Stimulated activated CD4-positive, alpha-beta T cell treated with anti-CD3 and anti-CD28 coated beads, Interleukin-4, amount 100 ng/mL, for 48 hours (primary cell): ENCODE results near the gene ANKFN1.
"Not testable (repeated sequence)": the region's sequence is repeated elsewhere in the genome, so short reads cannot be mapped to it uniquely, and the experiment has no call there.

Experiments used
- DNase-seq, 2 donors: peaks; one replicate each; pipeline ENCODE4 v3.0.0-alpha.2; 2020; ENCODE audit warnings: low read depth in 2 of 2

The ANKFN1 gene

DNA sequence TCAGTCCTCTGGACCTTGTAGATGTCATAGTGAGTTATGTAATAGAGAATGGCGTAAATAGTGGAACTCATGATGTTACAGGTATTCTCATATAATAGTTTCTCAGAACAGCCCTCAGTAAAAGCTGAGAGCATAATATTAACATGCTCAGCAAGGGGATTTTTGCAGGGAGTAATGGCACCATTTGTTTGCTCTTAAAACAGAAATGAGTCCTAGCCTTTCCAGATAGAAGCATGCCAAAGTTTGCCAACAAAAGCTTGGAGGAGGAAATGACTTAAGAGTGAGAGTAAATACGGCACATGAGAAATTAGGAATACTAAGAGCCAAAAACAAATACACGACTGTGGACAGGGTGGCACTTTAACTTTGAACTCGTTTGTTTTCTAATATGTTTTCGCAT lies 198.4 kb downstream of the ANKFN1 start:
- no peak for DNase-seq

DNA sequence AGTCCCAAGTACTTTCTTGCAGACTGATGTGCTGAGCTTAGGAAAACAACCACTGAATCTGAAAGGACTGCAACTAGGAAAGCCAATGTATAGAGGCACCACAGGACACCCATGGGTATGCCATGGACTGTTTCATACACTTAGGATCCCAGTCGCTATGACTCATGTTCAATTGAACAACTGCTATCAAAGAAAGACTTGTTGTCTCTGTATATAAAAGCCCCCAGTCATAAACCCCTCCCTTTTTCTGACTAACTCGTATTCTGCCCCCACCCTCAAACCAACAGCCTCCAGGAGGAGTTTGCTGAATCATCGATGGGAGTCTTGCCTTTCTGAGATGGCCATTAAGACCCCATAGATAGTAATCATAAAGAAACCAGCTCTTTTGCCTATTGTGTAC lies 205.4 kb downstream of the ANKFN1 start:
- DNase-seq: no peak

GRCh38 chr17:56359518-56359917 lies 206.2 kb downstream of the ANKFN1 start:
- no peak for DNase-seq

DNA sequence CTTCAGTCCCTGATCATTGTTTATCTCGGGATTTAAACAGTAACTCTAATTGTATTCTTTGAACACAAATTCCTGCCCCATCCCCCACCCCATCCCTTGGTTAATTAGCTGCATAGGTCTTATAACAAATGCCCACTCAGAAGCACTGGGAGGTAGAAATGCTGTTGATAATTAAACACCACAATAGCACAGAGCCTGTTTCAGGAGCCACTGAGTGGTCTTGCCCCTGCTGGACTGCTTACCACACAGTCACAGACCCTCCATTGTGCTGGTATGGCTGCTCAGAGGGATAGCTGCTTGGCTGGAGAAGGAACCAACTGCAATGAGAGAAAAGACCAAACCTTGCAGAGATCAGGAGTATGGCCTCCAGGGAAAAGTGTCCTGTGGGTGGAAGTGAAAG lies 214.1 kb downstream of the ANKFN1 start:
- DNase-seq: no peak

DNA sequence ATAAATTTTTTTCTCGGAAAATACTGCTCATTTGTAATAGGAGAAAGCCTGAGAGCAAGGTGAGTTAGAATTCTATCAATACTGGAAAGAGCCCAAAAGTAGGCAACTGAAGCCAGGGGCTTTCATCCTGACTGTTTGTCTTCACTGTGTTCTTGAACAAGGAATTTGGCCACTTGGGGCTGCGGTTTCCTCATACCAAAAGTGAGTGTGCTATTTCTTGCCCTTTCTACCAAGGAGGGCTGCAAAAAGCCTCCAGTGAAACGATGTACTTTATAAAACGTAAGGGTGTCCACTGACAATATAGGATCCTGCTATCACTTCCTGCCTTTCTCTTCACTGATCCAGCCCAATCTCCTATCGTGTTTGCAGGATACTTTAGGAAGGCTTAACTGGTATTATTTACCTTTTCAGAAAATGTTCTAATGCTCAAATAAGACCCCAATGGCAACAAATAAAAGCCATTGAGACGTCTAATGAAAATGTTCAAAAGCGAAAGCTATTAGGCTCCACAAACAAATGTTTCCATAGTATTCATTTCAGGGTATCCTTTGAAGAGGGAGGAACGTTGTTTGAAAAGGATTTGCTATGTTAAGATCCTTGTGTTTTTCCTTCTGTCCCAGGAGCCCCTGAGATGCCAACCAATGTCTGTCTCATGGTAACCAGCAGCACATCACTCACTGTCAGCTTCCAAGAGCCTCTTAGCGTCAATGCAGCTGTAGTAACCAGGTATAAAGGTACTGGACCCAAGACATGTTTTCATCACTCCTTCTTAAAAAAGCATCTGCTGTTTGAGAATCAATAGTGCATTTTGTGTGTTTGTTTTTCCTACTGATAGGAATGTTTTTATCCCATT lies 220.9 kb downstream of the ANKFN1 start:
- no peak for DNase-seq

DNA sequence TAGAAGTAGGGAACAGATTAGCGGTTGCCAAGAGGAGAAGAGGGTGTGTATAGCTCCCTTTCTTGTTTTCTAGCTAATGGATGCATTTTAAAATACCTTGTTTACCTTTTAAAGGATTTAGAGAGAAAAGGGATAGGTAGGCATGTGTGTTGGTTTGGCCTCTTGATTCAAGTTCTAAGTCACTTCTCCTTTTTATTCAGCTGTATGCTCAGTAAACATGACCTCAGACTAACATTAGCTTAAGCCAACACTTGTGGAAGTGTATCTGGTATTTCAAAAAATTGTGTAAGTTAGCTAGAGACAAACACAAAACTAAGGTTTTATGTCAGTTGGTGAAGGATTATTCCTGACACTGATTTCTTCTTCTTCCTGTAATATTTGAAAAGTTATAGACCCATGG lies 236.1 kb downstream of the ANKFN1 start:
- no peak for DNase-seq

GRCh38 chr17:56392321-56392720 lies 239.0 kb downstream of the ANKFN1 start:
- no peak for DNase-seq

DNA sequence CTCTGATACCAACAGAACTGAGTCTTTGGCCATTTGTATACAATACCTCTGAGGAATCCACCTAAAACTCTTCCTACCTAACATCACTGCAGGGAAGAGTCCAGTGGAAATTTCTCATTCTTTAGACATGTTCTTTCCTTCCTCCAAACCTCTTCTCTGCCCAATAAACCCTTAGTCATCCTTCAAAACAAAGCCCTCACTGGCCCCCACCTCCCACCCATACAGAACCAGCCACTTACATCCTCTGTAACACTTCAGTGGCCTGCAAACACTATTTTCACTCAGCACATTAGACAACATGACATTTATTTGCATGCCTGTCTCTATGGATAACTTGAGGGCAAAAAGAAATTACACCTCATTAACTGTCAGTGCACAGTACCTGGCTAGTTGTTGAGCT lies 239.9 kb downstream of the ANKFN1 start:
- no peak for DNase-seq

- DNase-seq: no peak
Measured at GRCh38 chr17:56395787-56396186, 242.5 kb downstream of the ANKFN1 start.

DNA sequence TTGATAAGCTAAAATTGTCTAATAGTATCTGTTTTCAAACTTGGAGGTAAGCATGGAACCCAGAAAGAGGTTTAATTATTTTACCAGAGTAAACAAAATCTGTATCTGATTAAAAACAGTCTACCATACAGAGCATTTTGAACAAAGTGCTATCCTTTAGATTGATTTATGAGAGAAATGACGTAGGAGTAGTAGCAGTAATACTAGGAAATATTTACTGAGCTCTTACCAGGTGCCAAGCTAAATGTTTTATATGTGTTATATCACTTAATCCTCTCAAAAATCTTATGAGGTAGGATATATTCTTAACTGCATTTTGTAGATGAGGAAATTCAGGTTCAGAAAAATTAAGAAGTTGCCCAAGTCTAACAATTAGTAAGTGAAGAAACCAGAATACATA lies 253.8 kb downstream of the ANKFN1 start:
- DNase-seq: no peak

GRCh38 chr17:56412356-56412755 lies 259.1 kb downstream of the ANKFN1 start:
- not testable (repeated sequence) for DNase-seq

GRCh38 chr17:56416682-56417351 lies 263.5 kb downstream of the ANKFN1 start:
- DNase-seq: no peak

DNA sequence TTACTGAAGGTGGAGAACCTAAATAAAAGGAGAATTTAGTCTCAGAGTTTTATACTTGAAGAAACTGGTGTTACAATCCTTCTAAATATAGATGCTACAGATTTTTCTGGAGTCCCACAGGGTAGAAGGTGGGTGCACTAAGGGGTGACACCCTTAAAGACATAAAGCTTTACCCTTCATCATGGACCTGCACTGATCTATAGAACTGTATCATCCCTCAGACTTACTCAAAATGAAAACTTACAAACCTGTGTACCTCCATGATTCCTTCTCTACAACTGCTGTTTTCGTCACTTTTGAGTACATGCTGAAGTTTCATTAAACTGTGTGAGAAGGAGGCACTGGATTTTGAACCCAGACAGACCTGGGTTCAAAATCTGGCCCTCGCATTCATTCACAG lies 270.7 kb downstream of the ANKFN1 start:
- no peak for DNase-seq

DNA sequence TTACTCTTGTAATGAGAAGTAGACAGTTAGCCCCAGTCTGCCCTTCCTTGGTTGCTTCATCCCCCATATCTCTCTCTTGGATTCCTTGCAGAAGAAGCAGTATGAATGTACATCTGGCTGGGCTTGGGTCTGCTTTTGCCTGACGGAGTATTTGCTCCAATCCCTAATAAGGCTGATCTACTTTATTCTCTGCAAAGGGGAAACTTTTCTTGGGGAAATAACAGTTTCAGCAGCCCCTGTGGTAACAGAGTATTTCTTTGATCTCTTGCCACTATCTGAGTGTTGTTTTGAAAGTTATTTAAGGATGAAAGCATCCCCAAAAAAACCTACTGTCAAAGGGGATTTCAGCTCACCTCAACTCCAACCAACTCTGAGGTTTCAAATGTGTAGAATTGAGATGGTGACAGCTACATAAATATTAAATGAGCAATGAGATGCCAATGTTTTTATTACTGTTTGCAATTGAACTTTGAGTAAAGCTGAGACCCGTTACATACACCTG lies 271.3 kb downstream of the ANKFN1 start:
- DNase-seq: no peak

- DNase-seq: no peak
Measured at GRCh38 chr17:56425483-56425882, 272.2 kb downstream of the ANKFN1 start.

DNA sequence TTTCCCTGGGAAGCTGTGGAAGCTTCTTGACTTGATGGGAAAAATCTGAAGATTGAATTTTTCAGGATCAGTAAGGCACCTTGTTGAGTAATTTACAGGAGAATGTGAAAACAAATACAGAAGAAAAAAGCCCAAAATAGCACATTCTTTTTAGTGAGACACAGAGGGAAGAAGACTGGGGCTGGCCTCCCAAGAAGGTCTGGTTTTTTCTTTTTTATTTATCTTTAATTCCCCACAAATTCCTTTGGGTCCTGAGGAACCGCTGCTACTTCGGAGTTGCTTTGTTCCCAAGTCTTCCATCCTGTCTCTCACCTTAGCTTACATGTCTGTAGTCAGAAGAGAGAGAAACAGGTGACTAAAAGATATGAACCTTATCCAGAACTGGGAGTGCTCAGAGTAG lies 273.6 kb downstream of the ANKFN1 start:
- no peak for DNase-seq

- no peak for DNase-seq
Measured at GRCh38 chr17:56431736-56432135, 278.5 kb downstream of the ANKFN1 start.

DNA sequence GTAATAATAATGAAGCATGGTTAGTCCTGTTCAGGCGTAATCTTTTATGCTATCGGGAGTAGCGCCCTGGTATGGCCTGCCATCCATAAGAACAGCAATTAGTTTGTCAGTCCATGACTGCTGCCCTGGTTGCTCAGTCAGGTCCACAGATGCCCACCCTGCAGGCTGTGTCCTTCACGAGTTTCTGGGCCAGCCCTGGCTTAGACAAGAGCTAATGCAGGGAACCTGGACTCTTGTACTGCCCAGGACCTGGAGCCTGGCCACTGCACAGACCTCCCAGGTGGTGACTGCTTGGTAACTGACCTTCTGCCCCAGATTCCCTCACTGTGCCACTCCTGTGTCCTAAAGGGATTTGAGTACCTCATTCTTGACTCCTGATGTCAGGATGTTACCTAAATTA lies 279.2 kb downstream of the ANKFN1 start:
- DNase-seq: no peak

DNA sequence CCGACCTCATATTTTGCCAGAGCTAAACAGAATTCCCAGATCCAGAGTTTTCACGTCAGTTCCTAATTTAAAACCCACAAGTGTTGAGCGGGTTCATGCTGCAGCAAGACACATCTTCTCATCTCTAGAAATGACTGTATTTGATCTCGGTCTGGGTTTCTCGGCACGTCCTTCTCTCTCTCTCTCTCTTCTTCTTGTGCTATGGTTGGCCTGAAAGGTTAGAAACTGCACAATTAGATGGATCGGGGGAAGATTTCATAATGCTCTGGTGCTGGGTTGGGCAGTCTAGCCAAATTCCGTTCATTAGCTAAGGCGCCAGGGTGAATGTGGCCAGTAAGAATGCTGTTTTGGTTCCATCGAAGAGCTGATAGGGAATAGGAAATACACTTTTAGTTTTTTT lies 281.3 kb downstream of the ANKFN1 start:
- no peak for DNase-seq

DNA sequence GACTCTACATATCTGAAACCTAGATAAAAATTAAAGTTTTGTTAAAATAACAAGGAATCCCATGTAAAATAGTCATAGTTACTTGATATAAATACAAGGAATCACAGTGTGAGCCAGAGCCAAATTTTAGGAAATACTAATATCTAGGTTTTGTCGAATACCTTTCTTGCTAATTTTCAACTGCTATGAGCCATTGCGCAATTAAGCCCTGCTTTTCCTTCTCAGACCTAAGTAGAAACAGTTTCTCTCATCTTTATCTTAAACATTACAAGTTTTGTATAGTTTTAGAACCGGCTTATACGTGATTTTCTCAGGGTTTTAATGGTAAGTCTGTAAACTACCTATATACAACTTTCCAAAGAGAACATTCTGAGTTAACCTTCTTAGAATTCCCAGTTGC lies 282.9 kb downstream of the ANKFN1 start:
- no peak for DNase-seq

- no peak for DNase-seq
Measured at GRCh38 chr17:56440419-56440818, 287.1 kb downstream of the ANKFN1 start.

- DNase-seq: no peak
Measured at GRCh38 chr17:56441308-56441707, 288.0 kb downstream of the ANKFN1 start.

GRCh38 chr17:56445692-56446411 lies 292.6 kb downstream of the ANKFN1 start:
- DNase-seq: no peak
